ENCODE results near the gene SF3B3.
A peak's percentile ranks its signal among the peaks of the same experiment; 100 is the strongest.

The SF3B3 gene

DNA sequence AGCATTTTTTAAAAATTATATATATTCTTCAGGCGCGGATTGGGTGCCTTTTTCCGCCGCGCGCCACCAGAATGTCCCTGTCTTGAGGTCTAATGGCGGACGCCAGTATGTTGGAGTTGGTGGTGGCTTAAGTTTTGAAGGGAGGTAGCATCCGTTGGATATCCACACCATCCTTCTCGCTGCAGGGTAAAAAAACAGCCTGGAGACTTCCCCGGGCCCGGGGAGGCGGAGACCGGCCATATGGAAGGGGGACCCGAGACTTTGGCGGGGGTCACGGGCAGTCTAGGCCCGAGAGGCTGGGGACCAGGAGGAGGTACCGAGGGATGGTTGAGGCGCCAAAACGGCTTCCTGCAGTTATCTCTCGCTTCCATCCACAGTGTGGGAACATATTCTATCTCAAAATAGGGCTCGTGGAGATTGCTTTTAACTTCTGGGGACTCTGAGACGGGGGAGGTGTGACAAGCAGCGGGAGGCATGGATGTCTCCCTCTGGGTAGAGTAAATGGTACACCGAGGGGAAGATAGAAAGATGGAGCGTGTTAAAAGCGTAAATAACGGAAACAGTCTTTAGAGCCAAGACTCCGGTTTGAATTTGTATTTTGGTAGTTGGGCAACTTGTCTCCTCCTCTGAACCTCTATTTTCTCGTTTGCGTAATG, at the start of gene SF3B3:
SF3B3 (plus strand) TSS at position 74 of the 656 bp plus-strand sequence. CDS start 2,841 bp downstream, outside the sequence.
- DNase-seq = peak in 1 of 2 donors; percentile 78

GRCh38 chr16:70474320-70475053, 49.1 kb upstream of the SF3B3 start:
- no peak for DNase-seq

- DNase-seq = no peak
Observed at GRCh38 chr16:70475054-70475871, 48.4 kb upstream of the SF3B3 start.

DNA sequence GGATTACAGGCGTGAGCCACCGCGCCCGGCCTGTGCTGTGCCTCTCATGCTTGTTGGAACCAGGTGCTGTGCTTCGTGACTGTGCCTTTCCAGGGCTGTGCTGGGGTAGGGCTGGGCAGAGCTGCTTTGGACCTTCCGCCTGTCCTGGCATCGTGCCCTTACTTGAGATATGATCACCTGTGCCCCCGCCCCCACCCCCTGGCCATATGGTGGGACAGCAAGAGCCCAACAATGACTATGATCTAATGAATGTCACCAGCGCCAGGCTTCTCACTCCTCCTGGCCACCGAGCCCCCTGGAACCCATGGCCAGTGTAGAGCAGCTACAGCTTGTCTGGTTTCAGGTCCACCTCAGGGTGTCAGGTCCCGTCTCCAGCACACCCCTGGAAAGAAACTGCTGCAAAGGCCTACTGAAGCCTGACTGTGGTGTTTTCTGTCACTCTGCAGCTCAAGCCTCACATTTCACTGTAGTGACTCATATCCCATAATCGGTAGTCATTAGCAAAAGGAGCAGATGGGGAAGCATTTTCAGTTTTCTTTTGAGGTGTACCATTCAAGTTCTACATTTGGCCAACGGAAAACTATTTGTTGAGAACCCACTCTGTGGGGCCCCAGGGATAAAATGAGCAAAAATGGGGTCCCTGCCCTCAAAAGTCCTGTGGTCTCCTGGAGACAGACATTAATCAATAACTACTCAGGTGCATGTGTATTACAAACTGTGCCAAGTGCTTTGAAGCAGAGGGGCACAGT, 47.2 kb upstream of the SF3B3 start:
- DNase-seq = no peak

- no peak for DNase-seq
Observed at GRCh38 chr16:70478169-70478568, 45.4 kb upstream of the SF3B3 start.

- no peak for DNase-seq
Observed at GRCh38 chr16:70478912-70479341, 44.7 kb upstream of the SF3B3 start.

DNA sequence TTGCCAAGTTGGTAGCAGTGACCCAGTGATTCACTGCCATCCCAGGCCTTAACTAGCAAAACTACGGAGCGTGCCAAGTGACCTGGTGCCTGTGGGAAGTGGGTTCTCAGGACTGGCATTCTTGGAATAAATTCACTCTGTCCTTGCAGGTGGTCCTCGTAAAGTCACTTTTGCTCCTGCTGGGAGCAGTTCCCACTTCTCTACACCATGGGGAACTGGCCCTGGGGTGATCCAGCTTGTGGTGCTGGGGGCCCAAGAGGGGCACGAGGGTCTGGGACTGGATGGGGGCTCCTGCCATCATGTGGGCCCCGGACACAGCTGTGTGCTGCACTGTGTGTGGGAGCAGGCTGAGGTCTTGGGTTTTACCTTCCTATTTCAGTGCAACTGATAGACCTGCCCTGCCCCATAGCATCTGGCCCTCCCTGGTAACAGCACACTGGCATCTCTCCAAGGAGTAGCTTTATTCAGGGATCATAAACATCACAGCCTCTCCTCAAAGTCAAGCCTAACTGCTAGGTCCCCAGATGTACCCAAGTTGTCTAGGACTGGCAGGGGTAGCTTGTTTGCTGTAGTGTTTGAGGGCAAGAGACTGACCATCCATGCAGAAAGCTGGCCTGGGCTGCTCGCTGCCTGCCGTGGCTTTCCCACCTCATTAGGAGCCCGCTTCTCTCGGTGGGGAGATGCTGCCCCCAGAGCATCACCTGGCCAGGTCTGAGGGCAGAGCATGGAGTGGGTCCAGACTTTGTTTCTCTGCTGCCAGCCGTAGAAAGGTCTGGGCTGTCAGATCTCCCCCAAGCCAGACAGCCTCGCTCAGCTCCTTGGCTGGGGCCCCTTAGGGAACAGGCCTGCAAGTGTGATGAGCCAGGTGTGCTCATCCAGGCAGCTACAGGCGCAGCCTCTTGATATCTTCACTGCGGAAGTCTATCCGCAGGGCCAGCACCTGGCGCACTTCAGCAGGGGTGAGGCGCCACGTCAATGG, 43.2 kb upstream of the SF3B3 start:
- DNase-seq = no peak

GRCh38 chr16:70481929-70482536, 41.6 kb upstream of the SF3B3 start:
- no peak for DNase-seq

DNA sequence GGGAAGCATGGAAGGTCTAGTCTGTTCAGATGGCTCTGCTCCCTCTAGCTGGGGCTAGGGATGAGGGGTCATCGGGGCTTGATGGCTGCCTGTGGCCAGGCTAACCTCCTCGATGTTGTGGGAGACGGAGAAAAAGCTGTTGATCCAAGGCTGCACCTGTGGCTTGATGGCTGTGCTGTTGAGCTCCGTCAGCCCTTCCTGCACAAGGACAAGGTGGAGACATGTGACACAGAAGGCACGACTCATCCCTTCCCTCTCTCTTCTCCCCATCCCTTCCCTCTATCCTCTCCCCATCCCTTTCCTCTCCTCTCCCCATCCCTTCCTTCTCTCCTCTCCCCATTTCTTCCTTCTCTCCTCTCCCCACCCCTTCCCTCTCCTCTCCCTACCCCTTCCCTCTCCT, 41.0 kb upstream of the SF3B3 start:
- no peak for DNase-seq

DNA sequence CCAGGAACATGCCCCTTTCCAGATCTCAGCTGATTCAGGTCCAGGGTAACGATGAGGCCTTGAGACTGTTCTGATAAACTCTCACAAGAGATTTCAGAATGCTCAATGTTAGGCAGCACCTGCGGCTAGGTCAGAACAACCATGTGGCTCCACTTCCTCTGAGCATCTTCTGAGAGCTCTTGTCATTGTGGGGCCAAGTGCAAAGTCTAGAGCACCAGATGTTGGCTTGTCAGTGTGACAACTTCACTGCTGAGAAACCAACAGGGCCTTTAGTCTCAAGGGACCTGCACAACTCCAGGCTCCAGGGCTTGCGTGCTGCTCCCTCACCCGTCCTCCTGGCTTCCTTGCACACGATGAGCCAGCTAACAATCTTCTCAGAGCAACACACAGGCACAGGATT, 40.2 kb upstream of the SF3B3 start:
- DNase-seq = no peak

DNA sequence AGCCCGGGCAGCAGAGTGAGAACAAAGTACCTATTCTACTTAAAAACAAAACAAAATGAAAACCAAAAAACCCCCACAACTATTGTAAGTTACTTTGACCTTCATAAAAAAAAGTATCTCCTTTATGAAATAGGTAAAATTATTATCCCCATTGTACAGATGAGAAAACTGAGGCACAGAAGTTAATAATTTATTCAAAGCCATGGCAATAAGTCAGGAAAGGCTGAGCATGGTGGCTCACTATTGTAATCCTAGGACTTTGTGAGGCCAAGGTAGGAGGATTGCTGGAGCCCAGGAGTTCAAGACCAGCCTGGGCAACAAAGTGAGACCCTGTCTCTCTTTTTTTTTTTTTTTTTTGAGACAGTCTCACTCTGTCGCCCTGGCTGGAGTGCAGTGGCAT, 38.7 kb upstream of the SF3B3 start:
- no peak for DNase-seq

- DNase-seq = no peak
Observed at GRCh38 chr16:70490261-70490660, 33.4 kb upstream of the SF3B3 start.

DNA sequence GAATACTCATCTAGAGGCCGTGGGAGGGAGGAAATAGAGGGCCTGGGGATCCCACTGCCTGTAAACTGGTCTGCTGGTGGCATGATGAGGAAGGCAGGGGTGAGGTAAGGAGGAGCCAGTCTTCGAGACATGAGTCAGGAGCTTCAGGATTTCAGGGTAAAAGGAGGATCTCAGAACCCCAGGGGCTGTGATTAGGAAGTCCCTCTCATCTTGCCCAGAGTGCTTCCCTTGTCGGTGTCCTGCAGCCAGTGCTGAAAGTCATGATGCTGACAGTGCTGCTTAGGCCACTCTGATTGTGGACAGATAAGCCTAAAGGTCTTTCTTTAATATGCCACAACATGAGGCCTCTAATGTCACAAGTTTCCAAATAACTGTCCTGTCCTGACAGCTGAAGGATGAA, 29.8 kb upstream of the SF3B3 start:
- DNase-seq = no peak

DNA sequence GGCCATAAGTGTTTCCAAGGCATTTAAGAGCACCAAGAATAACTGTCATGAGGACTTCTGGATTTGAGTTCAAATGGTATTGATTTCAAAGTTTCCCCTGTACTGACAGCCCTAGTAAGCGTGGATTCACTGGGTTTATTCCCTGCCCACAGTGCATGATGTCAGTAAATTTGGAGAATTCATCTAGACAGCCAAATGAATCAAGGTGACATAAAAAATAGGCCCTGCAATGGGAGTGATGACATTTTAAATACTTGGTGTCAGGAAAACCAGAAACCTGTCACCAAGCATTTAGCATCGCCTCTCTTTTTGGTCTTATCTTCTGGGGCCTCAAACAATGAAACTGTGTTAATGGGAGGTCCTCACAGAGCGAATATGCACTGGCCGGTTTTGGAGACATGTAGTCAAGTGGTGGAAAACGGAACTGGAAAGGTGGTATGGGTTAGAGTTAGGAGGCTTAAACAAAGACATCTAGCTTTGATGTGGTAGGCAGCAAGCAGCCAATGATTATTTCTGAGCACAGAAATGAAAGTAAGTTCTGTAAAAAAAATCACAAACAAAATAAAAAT, 29.3 kb upstream of the SF3B3 start:
- no peak for DNase-seq

DNA sequence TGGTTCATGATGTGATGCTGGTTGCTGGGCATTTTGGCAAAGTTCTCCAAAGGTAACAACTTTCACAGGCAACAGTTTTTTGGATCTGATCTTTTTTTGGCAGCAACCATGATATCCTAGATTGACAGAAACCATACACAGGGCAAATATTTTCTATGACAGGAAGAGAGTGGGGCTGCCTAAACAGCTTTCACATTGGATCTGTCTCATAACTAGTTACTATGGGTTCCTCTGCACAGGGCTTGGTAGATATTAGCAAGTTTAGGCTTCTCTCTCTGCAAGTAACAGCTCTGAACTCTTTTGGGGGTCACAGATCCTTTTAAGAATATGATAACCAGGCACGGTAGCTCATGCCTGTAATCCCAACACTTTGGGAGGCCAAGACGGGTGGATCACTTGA, 28.8 kb upstream of the SF3B3 start:
- DNase-seq = no peak

DNA sequence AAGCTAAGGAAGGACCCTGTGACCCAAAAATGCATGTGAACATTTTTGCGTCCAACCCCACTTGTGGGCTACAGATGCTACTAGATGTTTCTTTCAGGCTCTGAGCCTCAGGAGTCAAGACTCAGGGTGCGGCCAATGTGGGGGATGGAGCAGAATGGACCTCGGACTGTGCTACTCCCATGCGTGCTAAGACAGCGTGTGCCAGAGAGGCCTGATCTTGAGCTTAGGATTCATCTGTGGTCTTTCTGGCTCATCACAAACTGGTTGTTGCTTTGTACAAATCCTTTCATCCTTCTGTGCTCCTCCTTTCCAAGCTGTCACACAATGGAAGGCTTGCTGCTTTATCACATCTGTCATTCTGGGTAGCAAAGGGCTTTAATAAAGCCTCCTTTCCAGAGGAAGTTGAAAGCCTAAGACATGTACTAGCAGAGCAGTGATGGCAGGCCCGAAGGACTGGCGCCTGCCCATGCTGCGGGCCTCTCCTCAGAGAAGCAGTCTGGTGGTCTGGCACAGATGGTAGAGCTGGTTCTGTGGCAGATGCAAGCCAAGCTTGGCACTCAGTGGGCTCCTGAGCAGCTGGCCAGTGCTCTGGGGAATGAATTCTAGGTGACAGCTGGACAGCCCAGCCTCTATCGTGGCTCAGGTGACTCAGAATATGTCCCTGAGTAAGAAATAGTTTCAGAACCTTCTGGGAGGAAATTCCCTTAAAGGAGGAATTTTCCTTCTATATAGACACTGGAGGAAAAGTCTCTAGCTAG, 28.0 kb upstream of the SF3B3 start:
- DNase-seq = no peak

- DNase-seq = no peak
Observed at GRCh38 chr16:70496513-70496912, 27.1 kb upstream of the SF3B3 start.

DNA sequence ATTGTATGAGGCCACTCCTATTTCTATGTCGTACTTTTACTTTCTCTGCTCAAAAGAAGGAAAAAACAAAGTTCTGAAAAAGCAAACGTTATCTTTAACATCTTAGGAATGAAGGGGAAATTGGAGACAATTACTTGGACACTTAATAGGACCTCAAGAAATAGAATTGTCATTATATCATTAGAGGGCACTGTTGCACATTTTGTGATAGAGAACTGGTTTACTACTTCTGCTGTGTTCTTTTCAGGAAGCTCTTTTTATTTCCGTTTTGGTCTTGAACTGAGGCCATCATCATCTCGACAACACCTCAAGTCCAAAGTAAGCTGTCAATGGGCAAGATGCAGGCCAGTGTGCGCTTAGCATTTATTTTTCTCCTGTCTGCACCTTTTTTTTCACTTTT, 14.9 kb upstream of the SF3B3 start:
- DNase-seq = peak in 1 of 2 donors; percentile 52

DNA sequence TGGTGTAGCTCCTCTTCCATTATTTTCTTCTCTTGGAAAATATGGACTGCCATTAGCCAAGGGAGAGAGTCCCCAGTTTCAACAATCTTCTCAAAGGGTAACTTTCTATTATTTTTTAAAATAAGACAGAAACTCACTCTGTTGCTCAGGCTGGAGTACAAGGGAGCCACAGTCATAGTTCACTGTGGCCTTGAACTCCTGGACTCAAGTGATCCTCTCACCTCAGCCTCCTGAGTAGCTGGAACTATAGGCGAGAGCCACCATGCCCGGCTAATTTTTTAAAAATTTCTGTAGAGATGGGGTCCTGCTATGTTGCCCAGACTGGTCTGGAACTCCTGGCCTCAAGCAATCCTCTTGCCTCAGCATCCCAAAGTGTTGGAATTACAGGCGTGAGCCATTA, 13.4 kb upstream of the SF3B3 start:
- DNase-seq = no peak

DNA sequence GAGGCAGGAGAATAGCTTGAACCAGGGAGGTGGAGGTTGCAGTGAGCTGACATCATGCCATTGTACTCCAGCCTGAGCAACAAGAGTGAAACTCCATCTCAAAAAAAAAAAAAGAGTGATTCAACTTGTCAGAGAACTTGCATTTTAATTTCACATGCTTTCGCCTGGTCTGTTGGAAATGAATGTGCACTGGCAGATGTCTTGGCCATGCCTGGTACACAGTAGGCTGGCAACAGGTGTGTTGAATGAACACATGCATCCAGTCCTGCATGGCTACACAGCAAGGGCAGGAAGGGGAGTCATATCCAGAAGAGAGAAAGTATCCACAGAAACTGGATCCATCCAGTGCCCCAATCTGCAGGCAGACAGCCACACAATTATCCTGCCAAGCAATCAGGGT, 11.8 kb upstream of the SF3B3 start:
- no peak for DNase-seq
